ENCODE data around the gene UVSSA. TPM values are rescaled to one million over a fixed set of nuclear protein-coding genes. Genes with fewer than 3 reads are reported as not detected.
"Not testable (repeated sequence)": the region's sequence is repeated elsewhere in the genome, so short reads cannot be mapped to it uniquely, and the experiment has no call there.

UVSSA gene
- total RNA-seq, 2 donors from 2014 or later: 50.4 to 61.6 TPM

GRCh38 chr4:1332686-1333085 lies 14.3 kb upstream of the UVSSA start:
- no peak for DNase-seq
- Histone ChIP-seq H3K4me3 (ENCODE audit: low read length) (no peak overlapping the region), H3K9ac (ENCODE audit: extremely low read depth, low read length, poor library complexity, severe bottlenecking) (no peak overlapping the region), H3K4me1 (ENCODE audit: control insufficient read depth, insufficient read depth, low read length) (no peaks in the 10 kb centered on the region), H3K27me3 (ENCODE audit: control insufficient read depth, insufficient read depth, low read length, poor library complexity, severe bottlenecking) (no peaks in the 10 kb centered on the region), H3K36me3 (ENCODE audit: control insufficient read depth, insufficient read depth, low read length) (peaks cover 30% of the 10 kb centered on the region), H3K9me3 (ENCODE audit: control insufficient read depth, low read length) (no peaks in the 10 kb centered on the region), H3K27ac (ENCODE audit: low read depth, low read length) (no peak overlapping the region)
- Mint-ChIP-seq H3K9me3 (no peaks in the 10 kb centered on the region), H3K36me3 (ENCODE audit: low read depth) (peaks cover 56% of the 10 kb centered on the region), H3K4me1 (no peaks in the 10 kb centered on the region), H3K4me3 (no peak overlapping the region), H3K27me3 (ENCODE audit: insufficient read depth) (no peaks in the 10 kb centered on the region), H3K27ac (no peak overlapping the region)
- no peak for TF ChIP-seq CTCF (conservative IDR thresholded peaks at IDR 0.05)
- WGBS, 2 experiments (ENCODE audit: insufficient coverage in 1 of 2, insufficient read length in 1 of 2): 95 to 100% methylated on average over 1 to 13 of the region's 13 CpGs

- H3K27ac Mint-ChIP-seq: no peak overlapping the region
- H3K4me1 Mint-ChIP-seq: no peaks in the 10 kb centered on the region
- H3K9me3 Mint-ChIP-seq: no peaks in the 10 kb centered on the region
- no peak overlapping the region for H3K4me3 Mint-ChIP-seq
- H3K9me3 ChIP-seq (ENCODE audit: control insufficient read depth, low read length): no peaks in the 10 kb centered on the region
- DNase-seq: no peak
- H3K36me3 Mint-ChIP-seq (ENCODE audit: low read depth): peaks cover 58% of the 10 kb centered on the region
- no peak overlapping the region for H3K4me3 ChIP-seq (ENCODE audit: low read length)
- WGBS, 2 experiments (ENCODE audit: insufficient coverage in 1 of 2, insufficient read length in 1 of 2): 91 to 95% methylated on average over 4 to 8 of the region's 8 CpGs
- no peak overlapping the region for H3K9ac ChIP-seq (ENCODE audit: extremely low read depth, low read length, poor library complexity, severe bottlenecking)
- no peaks in the 10 kb centered on the region for H3K27me3 ChIP-seq (ENCODE audit: control insufficient read depth, insufficient read depth, low read length, poor library complexity, severe bottlenecking)
- no peak for TF ChIP-seq CTCF (conservative IDR thresholded peaks at IDR 0.05)
- H3K36me3 ChIP-seq (ENCODE audit: control insufficient read depth, insufficient read depth, low read length): peaks cover 31% of the 10 kb centered on the region
- no peaks in the 10 kb centered on the region for H3K4me1 ChIP-seq (ENCODE audit: control insufficient read depth, insufficient read depth, low read length)
- no peak overlapping the region for H3K27ac ChIP-seq (ENCODE audit: low read depth, low read length)
- H3K27me3 Mint-ChIP-seq (ENCODE audit: insufficient read depth): no peaks in the 10 kb centered on the region
Observed at GRCh38 chr4:1333256-1333655, 13.8 kb upstream of the UVSSA start.

GRCh38 chr4:1333851-1334578 lies 13.0 kb upstream of the UVSSA start:
- H3K9me3 Mint-ChIP-seq; DNase-seq; H3K27me3 ChIP-seq (ENCODE audit: control insufficient read depth, insufficient read depth, low read length, poor library complexity, severe bottlenecking); H3K9me3 ChIP-seq (ENCODE audit: control insufficient read depth, low read length); H3K4me1 ChIP-seq (ENCODE audit: control insufficient read depth, insufficient read depth, low read length); H3K4me1 Mint-ChIP-seq; H3K9ac ChIP-seq (ENCODE audit: extremely low read depth, low read length, poor library complexity, severe bottlenecking); H3K27ac Mint-ChIP-seq; H3K4me3 Mint-ChIP-seq; H3K27ac ChIP-seq (ENCODE audit: low read depth, low read length); H3K4me3 ChIP-seq (ENCODE audit: low read length); H3K27me3 Mint-ChIP-seq (ENCODE audit: insufficient read depth): not testable (repeated sequence)
- H3K36me3 Mint-ChIP-seq (ENCODE audit: low read depth): peaks cover 60% of the 10 kb centered on the region
- peaks cover 33% of the 10 kb centered on the region for H3K36me3 ChIP-seq (ENCODE audit: control insufficient read depth, insufficient read depth, low read length)
- WGBS, 2 experiments (ENCODE audit: insufficient coverage in 1 of 2, insufficient read length in 1 of 2): 85 to 90% methylated on average over 6 to 9 of the region's 12 CpGs

GRCh38 chr4:1334579-1334895 lies 12.5 kb upstream of the UVSSA start:
- WGBS, 2 experiments (ENCODE audit: insufficient coverage in 1 of 2, insufficient read length in 1 of 2): 97 to 100% methylated on average over 5 to 6 of the region's 6 CpGs
- H3K27me3 Mint-ChIP-seq (ENCODE audit: insufficient read depth): no peaks in the 10 kb centered on the region
- H3K4me1 Mint-ChIP-seq: no peaks in the 10 kb centered on the region
- Histone ChIP-seq H3K4me3 (ENCODE audit: low read length) (no peak overlapping the region), H3K36me3 (ENCODE audit: control insufficient read depth, insufficient read depth, low read length) (peaks cover 39% of the 10 kb centered on the region), H3K27me3 (ENCODE audit: control insufficient read depth, insufficient read depth, low read length, poor library complexity, severe bottlenecking) (no peaks in the 10 kb centered on the region), H3K9me3 (ENCODE audit: control insufficient read depth, low read length) (no peaks in the 10 kb centered on the region), H3K27ac (ENCODE audit: low read depth, low read length) (no peak overlapping the region), H3K9ac (ENCODE audit: extremely low read depth, low read length, poor library complexity, severe bottlenecking) (no peak overlapping the region), H3K4me1 (ENCODE audit: control insufficient read depth, insufficient read depth, low read length) (no peaks in the 10 kb centered on the region)
- H3K36me3 Mint-ChIP-seq (ENCODE audit: low read depth): peaks cover 59% of the 10 kb centered on the region
- no peak overlapping the region for H3K4me3 Mint-ChIP-seq
- H3K27ac Mint-ChIP-seq: no peak overlapping the region
- no peak for TF ChIP-seq CTCF (conservative IDR thresholded peaks at IDR 0.05)
- H3K9me3 Mint-ChIP-seq: no peaks in the 10 kb centered on the region
- no peak for DNase-seq

- 98 to 100% methylated on average over 1 to 3 of the region's 4 CpGs for WGBS, 2 experiments (ENCODE audit: insufficient coverage in 1 of 2, insufficient read length in 1 of 2)
- not testable (repeated sequence) for H3K9me3 Mint-ChIP-seq, H3K27ac Mint-ChIP-seq
Observed at GRCh38 chr4:1335193-1335883, 11.7 kb upstream of the UVSSA start.

More at GRCh38 chr4:1335193-1335883, 11.7 kb upstream of the UVSSA start:
- not testable (repeated sequence) for H3K27ac ChIP-seq (ENCODE audit: low read depth, low read length); DNase-seq; H3K27me3 ChIP-seq (ENCODE audit: control insufficient read depth, insufficient read depth, low read length, poor library complexity, severe bottlenecking); H3K4me3 Mint-ChIP-seq; H3K9me3 ChIP-seq (ENCODE audit: control insufficient read depth, low read length); H3K4me1 Mint-ChIP-seq; H3K4me3 ChIP-seq (ENCODE audit: low read length); H3K9ac ChIP-seq (ENCODE audit: extremely low read depth, low read length, poor library complexity, severe bottlenecking); H3K4me1 ChIP-seq (ENCODE audit: control insufficient read depth, insufficient read depth, low read length); H3K27me3 Mint-ChIP-seq (ENCODE audit: insufficient read depth)
- peaks cover 47% of the 10 kb centered on the region for H3K36me3 ChIP-seq (ENCODE audit: control insufficient read depth, insufficient read depth, low read length)
- peaks cover 61% of the 10 kb centered on the region for H3K36me3 Mint-ChIP-seq (ENCODE audit: low read depth)
